OCI-LY1 (cell line): Measurements from ENCODE around the gene IQSEC1.

Experiments used
- H2AFZ ChIP-seq: fragments of 200-600 bp; sonication (generic), shearing (Covaris generic); 2 replicates; pipeline ENCODE4 v1.6.0; 2014; ENCODE audit warnings: antibody characterized with exemption, mild to moderate bottlenecking, low read length
- H3F3A ChIP-seq: fragments of 200-600 bp; sonication (generic), shearing (Covaris generic); 2 replicates; pipeline ENCODE4 v1.6.0; 2014; ENCODE audit warnings: mild to moderate bottlenecking, antibody characterized with exemption, low read length, moderate library complexity; ENCODE audit not compliant: insufficient read depth
- H3K27ac ChIP-seq: fragments of 200-600 bp; sonication (generic); 2 replicates; pipeline ENCODE4 v1.5.1; 2014; ENCODE audit warnings: low read length, mixed run types, mild to moderate bottlenecking, low read depth; ENCODE audit not compliant: poor library complexity, severe bottlenecking
- H3K27me3 ChIP-seq: fragments of 200-600 bp; sonication (generic); 2 replicates; pipeline ENCODE4 v1.6.0; 2014; ENCODE audit warnings: antibody characterized with exemption, mild to moderate bottlenecking, low read length, moderate library complexity; ENCODE audit not compliant: insufficient read depth
- H3K36me3 ChIP-seq: fragments of 200-600 bp; sonication (generic); 2 replicates; pipeline ENCODE4 v1.6.1; 2014; ENCODE audit warnings: mild to moderate bottlenecking, antibody characterized with exemption, low read length, moderate library complexity, mixed read lengths; ENCODE audit not compliant: insufficient read depth
- H3K4me1 ChIP-seq: fragments of 200-600 bp; sonication (generic); 2 replicates; pipeline ENCODE4 v1.5.1; 2014; ENCODE audit warnings: mild to moderate bottlenecking, low read length, moderate library complexity; ENCODE audit not compliant: insufficient read depth, severe bottlenecking
- H3K4me2 ChIP-seq: fragments of 200-600 bp; sonication (generic), shearing (Covaris generic); 2 replicates; pipeline ENCODE4 v1.6.1; 2014; ENCODE audit warnings: low read length
- H3K4me3 ChIP-seq: fragments of 200-600 bp; sonication (generic); 2 replicates; pipeline ENCODE4 v1.5.1; 2014; ENCODE audit warnings: low read length, low read depth, mild to moderate bottlenecking, mixed read lengths; ENCODE audit not compliant: poor library complexity, severe bottlenecking
- H3K79me2 ChIP-seq: fragments of 200-600 bp; shearing (Covaris generic); 2 replicates; pipeline ENCODE4 v1.6.1; 2016; ENCODE audit warnings: mixed run types, low read length, mixed read lengths; ENCODE audit not compliant: insufficient read depth
- H3K9ac ChIP-seq: fragments of 200-600 bp; sonication (generic), shearing (Covaris generic); 2 replicates; pipeline ENCODE4 v1.6.1; 2014; ENCODE audit warnings: mild to moderate bottlenecking, low read length, mixed read lengths
- H3K9me2 ChIP-seq: fragments of 200-600 bp; sonication (generic), shearing (Covaris generic); 2 replicates; pipeline ENCODE4 v1.6.1; 2014; ENCODE audit warnings: low read depth, mild to moderate bottlenecking, low read length, mixed read lengths
- H3K9me3 ChIP-seq: fragments of 200-600 bp; shearing (Covaris generic); 2 replicates; pipeline ENCODE4 v1.6.1; 2014; ENCODE audit warnings: low read length, mixed read lengths
- H4K20me1 ChIP-seq: fragments of 200-600 bp; sonication (generic), shearing (Covaris generic); 2 replicates; pipeline ENCODE4 v1.6.0; 2016; ENCODE audit warnings: mild to moderate bottlenecking, low read length; ENCODE audit not compliant: insufficient read depth
- CTCF ChIP-seq: fragments of 200-600 bp; sonication (generic), shearing (Covaris generic); IDR thresholded peaks from 2 replicates; pipeline ENCODE4 v1.5.1; 2017; ENCODE audit warnings: mild to moderate bottlenecking, antibody characterized with exemption, low read length, moderate library complexity, mixed read lengths
- EZH2 ChIP-seq: fragments of 200-600 bp; sonication (generic), shearing (Covaris generic); IDR thresholded peaks from 2 replicates; pipeline ENCODE4 v1.8.0; 2017; ENCODE audit warnings: borderline replicate concordance, mixed run types, mild to moderate bottlenecking, antibody characterized with exemption, low read length, moderate library complexity, mixed read lengths

The IQSEC1 gene

GRCh38 chr3:12953201-12953995 is 119.8 kb downstream of the IQSEC1 start:
- Histone ChIP-seq H3K79me2 (no peaks in the 10 kb centered on the region), H2AFZ (no peak overlapping the region), H3K27me3 (no peaks in the 10 kb centered on the region; the same call in 1 of the 2 replicates), H3K9me2 (no peaks in the 10 kb centered on the region), H3K4me1 (no peaks in the 10 kb centered on the region), H3K4me3 (no peak overlapping the region), H3F3A (no peaks in the 10 kb centered on the region), H4K20me1 (no peaks in the 10 kb centered on the region), H3K9ac (no peak overlapping the region), H3K27ac (no peak overlapping the region), H3K4me2 (no peak overlapping the region), H3K9me3 (no peaks in the 10 kb centered on the region), H3K36me3 (no peaks in the 10 kb centered on the region)
- no peak for TF ChIP-seq CTCF
- no peak for TF ChIP-seq EZH2

- H3K4me2 ChIP-seq = no peak overlapping the region
- TF ChIP-seq CTCF = no peak
- TF ChIP-seq EZH2 = no peak
- H3K36me3 ChIP-seq = no peaks in the 10 kb centered on the region
- H3K9ac ChIP-seq = no peak overlapping the region
- H3K27me3 ChIP-seq = peaks cover 5% of the 10 kb centered on the region; the same call in 1 of the 2 replicates
- H3K79me2 ChIP-seq = no peaks in the 10 kb centered on the region
- H3F3A ChIP-seq = no peaks in the 10 kb centered on the region
- no peaks in the 10 kb centered on the region for H3K9me3 ChIP-seq
- H2AFZ ChIP-seq = no peak overlapping the region
- H3K4me1 ChIP-seq = no peaks in the 10 kb centered on the region
- no peak overlapping the region for H3K4me3 ChIP-seq
- no peaks in the 10 kb centered on the region for H4K20me1 ChIP-seq
- H3K27ac ChIP-seq = no peak overlapping the region
- H3K9me2 ChIP-seq = no peaks in the 10 kb centered on the region
Measured at GRCh38 chr3:12952343-12953200, 120.7 kb downstream of the IQSEC1 start.

- Histone ChIP-seq H3K9me2 (no peaks in the 10 kb centered on the region), H3K9ac (no peak overlapping the region), H3K36me3 (no peaks in the 10 kb centered on the region), H3K79me2 (no peaks in the 10 kb centered on the region), H3K4me3 (no peak overlapping the region), H3K4me2 (no peak overlapping the region), H3K4me1 (no peaks in the 10 kb centered on the region), H3K9me3 (no peaks in the 10 kb centered on the region), H2AFZ (no peak overlapping the region), H3F3A (no peaks in the 10 kb centered on the region), H4K20me1 (no peaks in the 10 kb centered on the region), H3K27me3 (0 out of 2 replicates have a peak, but pooled peaks cover 5% of the 10 kb centered on the region), H3K27ac (no peak overlapping the region)
- TF ChIP-seq EZH2 = no peak
- no peak for TF ChIP-seq CTCF
Measured at GRCh38 chr3:12948891-12949711, 124.1 kb downstream of the IQSEC1 start.
